ENCODE results near the gene HAVCR2. TPM values are rescaled to one million over a fixed set of nuclear protein-coding genes. Genes with fewer than 3 reads are reported as not detected.

Gene HAVCR2
- total and polyA plus RNA-seq, 4 donors, result 1.4 to 9.4 (median 4.4) TPM

GRCh38 chr5:157130925-157131324, 22.1 kb upstream of the HAVCR2 start:
- H3K27me3 ChIP-seq (ENCODE audit: control insufficient read depth in 4 of 4, insufficient read depth in 4 of 4, low read length in 3 of 4), result no peaks in the 10 kb centered on the region
- H3K4me1 ChIP-seq (ENCODE audit: control insufficient read depth in 4 of 4, insufficient read depth in 4 of 4, low read length in 3 of 4), result no peaks in the 10 kb centered on the region
- WGBS, result 79% methylated on average over 7 of the region's 7 CpGs
- H3K36me3 ChIP-seq (ENCODE audit: control insufficient read depth in 4 of 4, insufficient read depth in 3 of 4, low read depth in 1 of 4, low read length in 3 of 4), result no peaks in the 10 kb centered on the region
- no peak for TF ChIP-seq RAD21 (IDR thresholded peaks at IDR 0.05)
- no peak for TF ChIP-seq JUND (IDR thresholded peaks at IDR 0.05)
- no peak for TF ChIP-seq SP1 (IDR thresholded peaks at IDR 0.05)
- TF ChIP-seq YY1 (IDR thresholded peaks at IDR 0.05), result no peak
- H3K4me3 ChIP-seq (ENCODE audit: low read depth in 1 of 3, low read length in 3 of 3), result no peak overlapping the region
- no peak for DNase-seq (ENCODE audit: low spot score)
- no peak overlapping the region for H3K9ac ChIP-seq (ENCODE audit: low read depth in 1 of 2, low read length in 2 of 2)
- H3K9me3 ChIP-seq (ENCODE audit: control insufficient read depth in 4 of 4, low read length in 3 of 4), result no peaks in the 10 kb centered on the region
- no peak overlapping the region for H3K27ac ChIP-seq (ENCODE audit: low read depth in 1 of 2, low read length in 2 of 2)

DNA sequence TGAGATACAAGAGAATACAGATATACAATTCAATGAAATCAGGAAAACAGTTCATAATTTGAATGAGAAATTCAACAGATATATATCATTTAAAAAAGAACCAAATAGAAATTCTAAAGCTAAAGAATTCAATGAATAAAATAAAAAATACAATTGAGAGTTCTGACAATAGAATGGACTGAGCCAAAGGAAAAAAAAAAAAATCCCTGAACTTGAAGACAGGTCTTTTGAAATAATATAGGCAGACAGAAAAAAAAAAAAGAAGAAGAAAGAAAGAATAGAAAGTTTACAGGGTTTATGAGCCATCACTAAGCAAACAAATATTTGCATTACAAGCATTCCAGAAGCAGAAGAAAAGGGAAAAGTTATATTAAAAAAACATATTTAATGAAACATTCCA, 12.9 kb upstream of the HAVCR2 start:
- Histone ChIP-seq H3K36me3 (ENCODE audit: control insufficient read depth in 4 of 4, insufficient read depth in 3 of 4, low read depth in 1 of 4, low read length in 3 of 4) (no peaks in the 10 kb centered on the region), H3K9me3 (ENCODE audit: control insufficient read depth in 4 of 4, low read length in 3 of 4) (peaks cover 0 to 3% (median 0%) of the 10 kb centered on the region in 4 donors), H3K4me3 (ENCODE audit: low read depth in 1 of 3, low read length in 3 of 3) (no peak overlapping the region), H3K27ac (ENCODE audit: low read depth in 1 of 2, low read length in 2 of 2) (no peak overlapping the region), H3K4me1 (ENCODE audit: control insufficient read depth in 4 of 4, insufficient read depth in 4 of 4, low read length in 3 of 4) (no peaks in the 10 kb centered on the region), H3K27me3 (ENCODE audit: control insufficient read depth in 4 of 4, insufficient read depth in 4 of 4, low read length in 3 of 4) (peaks cover 0 to 2% (median 0%) of the 10 kb centered on the region in 4 donors), H3K9ac (ENCODE audit: low read depth in 1 of 2, low read length in 2 of 2) (no peak overlapping the region)
- DNase-seq (ENCODE audit: low spot score), result no peak
- TF ChIP-seq TAF1 (conservative IDR thresholded peaks at IDR 0.05), result no peak
- TF ChIP-seq FOXA1 (IDR thresholded peaks at IDR 0.05), result no peak
- no peak for TF ChIP-seq RAD21 (IDR thresholded peaks at IDR 0.05)
- no peak for TF ChIP-seq HNF4A (conservative IDR thresholded peaks at IDR 0.05)
- no peak for TF ChIP-seq SP1 (IDR thresholded peaks at IDR 0.05)
- no peak for TF ChIP-seq REST (IDR thresholded peaks at IDR 0.05)
- TF ChIP-seq, protein P1, sequence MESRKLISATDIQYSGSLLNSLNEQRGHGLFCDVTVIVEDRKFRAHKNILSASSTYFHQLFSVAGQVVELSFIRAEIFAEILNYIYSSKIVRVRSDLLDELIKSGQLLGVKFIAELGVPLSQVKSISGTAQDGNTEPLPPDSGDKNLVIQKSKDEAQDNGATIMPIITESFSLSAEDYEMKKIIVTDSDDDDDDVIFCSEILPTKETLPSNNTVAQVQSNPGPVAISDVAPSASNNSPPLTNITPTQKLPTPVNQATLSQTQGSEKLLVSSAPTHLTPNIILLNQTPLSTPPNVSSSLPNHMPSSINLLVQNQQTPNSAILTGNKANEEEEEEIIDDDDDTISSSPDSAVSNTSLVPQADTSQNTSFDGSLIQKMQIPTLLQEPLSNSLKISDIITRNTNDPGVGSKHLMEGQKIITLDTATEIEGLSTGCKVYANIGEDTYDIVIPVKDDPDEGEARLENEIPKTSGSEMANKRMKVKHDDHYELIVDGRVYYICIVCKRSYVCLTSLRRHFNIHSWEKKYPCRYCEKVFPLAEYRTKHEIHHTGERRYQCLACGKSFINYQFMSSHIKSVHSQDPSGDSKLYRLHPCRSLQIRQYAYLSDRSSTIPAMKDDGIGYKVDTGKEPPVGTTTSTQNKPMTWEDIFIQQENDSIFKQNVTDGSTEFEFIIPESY (IDR thresholded peaks at IDR 0.05), result no peak
- TF ChIP-seq YY1 (IDR thresholded peaks at IDR 0.05), result no peak
- TF ChIP-seq RXRA (IDR thresholded peaks at IDR 0.05), result no peak

DNA sequence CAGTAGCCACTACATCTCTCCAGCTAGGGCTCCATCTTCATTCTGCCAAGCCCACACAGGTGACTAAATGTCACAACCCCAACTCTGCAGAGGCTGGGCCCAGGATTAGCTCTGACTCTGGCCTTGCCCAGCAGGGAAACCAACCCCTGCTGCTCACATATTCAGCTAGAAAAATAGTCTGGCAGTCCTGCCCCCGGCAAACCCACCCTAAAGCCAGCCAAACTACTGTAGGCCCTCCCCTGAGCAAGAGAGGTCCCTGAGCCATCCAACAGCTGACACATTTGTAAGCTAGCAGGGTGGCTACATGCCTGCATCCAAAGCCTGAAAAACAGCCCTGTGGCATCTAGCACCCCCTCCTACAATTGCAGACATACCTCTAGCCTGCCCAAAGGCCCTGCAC, 11.3 kb upstream of the HAVCR2 start:
- Histone ChIP-seq H3K9ac (ENCODE audit: low read depth in 1 of 2, low read length in 2 of 2) (no peak overlapping the region), H3K9me3 (ENCODE audit: control insufficient read depth in 4 of 4, low read length in 3 of 4) (peaks cover 0 to 3% (median 0%) of the 10 kb centered on the region in 4 donors), H3K27me3 (ENCODE audit: control insufficient read depth in 4 of 4, insufficient read depth in 4 of 4, low read length in 3 of 4) (peaks cover 0 to 2% (median 0%) of the 10 kb centered on the region in 4 donors), H3K4me3 (ENCODE audit: low read depth in 1 of 3, low read length in 3 of 3) (no peak overlapping the region), H3K4me1 (ENCODE audit: control insufficient read depth in 4 of 4, insufficient read depth in 4 of 4, low read length in 3 of 4) (no peaks in the 10 kb centered on the region), H3K27ac (ENCODE audit: low read depth in 1 of 2, low read length in 2 of 2) (no peak overlapping the region), H3K36me3 (ENCODE audit: control insufficient read depth in 4 of 4, insufficient read depth in 3 of 4, low read depth in 1 of 4, low read length in 3 of 4) (no peaks in the 10 kb centered on the region)
- no peak for DNase-seq (ENCODE audit: low spot score)
- WGBS, result 86% methylated on average over 1 of the region's 1 CpG
- TF ChIP-seq RXRA (IDR thresholded peaks at IDR 0.05) (no peak), YY1 (IDR thresholded peaks at IDR 0.05) (no peak), JUND (IDR thresholded peaks at IDR 0.05) (no peak), REST (IDR thresholded peaks at IDR 0.05) (no peak), GABPA (IDR thresholded peaks at IDR 0.05 in 1 of 2, conservative IDR thresholded peaks at IDR 0.05 in 1 of 2) (no peak), EGR1 (IDR thresholded peaks at IDR 0.05; ENCODE audit: low read depth in 2 of 2) (no peak), HNF4A (conservative IDR thresholded peaks at IDR 0.05) (no peak), FOXA2 (IDR thresholded peaks at IDR 0.05) (no peak), NR2F2 (IDR thresholded peaks at IDR 0.05) (no peak)
- TF ChIP-seq, protein P1 (IDR thresholded peaks at IDR 0.05), result no peak
- TF ChIP-seq, protein P2, sequence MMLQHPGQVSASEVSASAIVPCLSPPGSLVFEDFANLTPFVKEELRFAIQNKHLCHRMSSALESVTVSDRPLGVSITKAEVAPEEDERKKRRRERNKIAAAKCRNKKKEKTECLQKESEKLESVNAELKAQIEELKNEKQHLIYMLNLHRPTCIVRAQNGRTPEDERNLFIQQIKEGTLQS (IDR thresholded peaks at IDR 0.05), result no peak
